CD14-positive monocyte (primary cell): Measurements from ENCODE around the gene SMAD9. TPM values are rescaled to one million over a fixed set of nuclear protein-coding genes. Genes with fewer than 3 reads are reported as not detected.

Source experiments
- DNase-seq, 3 donors: peaks; one replicate each; pipeline ENCODE4 v3.0.0-alpha.2; 2011 to 2022
- H2AFZ ChIP-seq: 2 replicates; pipeline ENCODE4 v1.6.0; 2012; ENCODE audit warnings: mild to moderate bottlenecking, low read depth, low read length, inconsistent platforms; ENCODE audit not compliant: insufficient read depth, poor library complexity, severe bottlenecking
- H3K27ac ChIP-seq, 2 donors: 1 replicate in 1 of 2; 2 replicates in 1 of 2; pipeline ENCODE4 v1.5.1; 2012 to 2013; ENCODE audit warnings: low read length in 2 of 2, control low read depth in 1 of 2, inconsistent platforms in 1 of 2, low read depth in 1 of 2, mild to moderate bottlenecking in 1 of 2
- H3K27me3 ChIP-seq, 2 donors: one replicate each; pipeline versions ENCODE4 v1.6.0 to v1.6.1; 2011 to 2013; ENCODE audit warnings: low read length in 2 of 2; ENCODE audit not compliant: control insufficient read depth in 2 of 2, insufficient read depth in 2 of 2
- H3K36me3 ChIP-seq, 2 donors: replicated peaks in 1 of 2; 1 replicate in 1 of 2; 2 replicates in 1 of 2; pipeline versions ENCODE4 v1.5.1 to v1.6.1; 2012 to 2013; ENCODE audit warnings: low read length in 2 of 2, control low read depth in 1 of 2, inconsistent platforms in 1 of 2, mild to moderate bottlenecking in 1 of 2; ENCODE audit not compliant: insufficient read depth in 2 of 2, control insufficient read depth in 1 of 2
- H3K4me1 ChIP-seq, 2 donors: 1 replicate in 1 of 2; 2 replicates in 1 of 2; pipeline versions ENCODE4 v1.5.1 to v1.6.1; 2012 to 2013; ENCODE audit warnings: low read length in 2 of 2, control low read depth in 1 of 2, inconsistent platforms in 1 of 2, mild to moderate bottlenecking in 1 of 2, moderate library complexity in 1 of 2; ENCODE audit not compliant: insufficient read depth in 2 of 2, control insufficient read depth in 1 of 2
- H3K4me2 ChIP-seq: replicated peaks from 2 replicates; pipeline ENCODE3; 2012; ENCODE audit warnings: low read length, moderate library complexity, mild to moderate bottlenecking; ENCODE audit not compliant: poor library complexity, severe bottlenecking; ENCODE audit errors: extremely low read depth
- H3K4me3 ChIP-seq, 3 experiments: fragments of 200-600 bp in 1 of 3; sonication (generic) in 1 of 3; replicated peaks in 1 of 3; 1 replicate in 2 of 3; 2 replicates in 1 of 3; pipeline ENCODE4 v1.5.1; 2011 to 2013; ENCODE audit warnings: low read length in 3 of 3, mild to moderate bottlenecking in 3 of 3, control low read depth in 2 of 3, low read depth in 2 of 3, inconsistent platforms in 1 of 3, moderate library complexity in 1 of 3
- H3K79me2 ChIP-seq: 2 replicates; pipeline ENCODE4 v1.6.0; 2012; ENCODE audit warnings: mild to moderate bottlenecking, control low read depth, inconsistent platforms, low read length, moderate library complexity; ENCODE audit not compliant: insufficient read depth
- H3K9ac ChIP-seq: 2 replicates; pipeline ENCODE4 v1.6.0; 2017; ENCODE audit warnings: low read length, mild to moderate bottlenecking; ENCODE audit not compliant: insufficient read depth, poor library complexity, severe bottlenecking
- H3K9me3 ChIP-seq, 2 donors: replicated peaks in 1 of 2; 1 replicate in 1 of 2; 2 replicates in 1 of 2; pipeline versions ENCODE4 v1.5.1 to v1.6.1; 2012 to 2013; ENCODE audit warnings: low read length in 2 of 2, control low read depth in 1 of 2; ENCODE audit not compliant: control insufficient read depth in 1 of 2, insufficient read depth in 1 of 2
- H4K20me1 ChIP-seq: 2 replicates; pipeline ENCODE4 v1.6.0; 2012; ENCODE audit warnings: mild to moderate bottlenecking, low read length, control low read depth, moderate library complexity; ENCODE audit not compliant: insufficient read depth
- H3K27ac Mint-ChIP-seq, 7 donors: one replicate each; pipeline ENCODE4 v1.8.0; 2020; ENCODE audit warnings: mild to moderate bottlenecking in 7 of 7, mixed read lengths in 7 of 7, moderate library complexity in 6 of 7, inconsistent platforms in 2 of 7
- H3K27me3 Mint-ChIP-seq, 3 donors: one replicate each; pipeline ENCODE4 v1.8.0; 2021 to 2022; ENCODE audit warnings: low read depth in 3 of 3, mild to moderate bottlenecking in 3 of 3, mixed read lengths in 3 of 3, moderate library complexity in 3 of 3, inconsistent platforms in 1 of 3
- H3K36me3 Mint-ChIP-seq, 2 donors: one replicate each; pipeline ENCODE4 v1.8.0; 2020; ENCODE audit warnings: mixed read lengths in 2 of 2, inconsistent platforms in 1 of 2, mild to moderate bottlenecking in 1 of 2
- H3K4me1 Mint-ChIP-seq: one replicate; pipeline ENCODE4 v1.8.0; 2020; ENCODE audit warnings: mild to moderate bottlenecking, mixed read lengths
- H3K4me3 Mint-ChIP-seq, 2 donors: one replicate each; pipeline ENCODE4 v1.8.0; 2020; ENCODE audit warnings: mild to moderate bottlenecking in 2 of 2, mixed read lengths in 2 of 2, moderate library complexity in 1 of 2
- H3K9me3 Mint-ChIP-seq, 7 donors: one replicate each; pipeline ENCODE4 v1.8.0; 2020 to 2022; ENCODE audit warnings: mixed read lengths in 7 of 7, mild to moderate bottlenecking in 6 of 7, moderate library complexity in 6 of 7, inconsistent platforms in 2 of 7
- WGBS: methylation state at CpG from one replicate; pipeline ENCODE4 v1.1.5; 2013; ENCODE audit warnings: missing lambda C conversion rate; ENCODE audit not compliant: insufficient coverage; 5-methylcytosine and 5-hydroxymethylcytosine counted together
- intact Hi-C, 2 donors: fragments of 100-400 bp; cut with micrococcal nuclease; formaldehyde crosslinking; loops; one replicate each; pipeline versions ENCODE4 v1.15.0 to v1.15.1; 2023
- polyA plus RNA-seq, 3 donors: library from polyadenylated mRNA; depleted of rRNA in 1 of 3; unstranded in 2 of 3; stranded (reverse) in 1 of 3; fragments of 300-500 nt in 2 of 3; fragments of >200 nt in 1 of 3; fragmentation: Illumina TruSeq in 2 of 3; gene quantifications; 1 replicate in 2 of 3; 2 replicates in 1 of 3; pipeline ENCODE4 v1.2.3, GENCODE V29; 2012 to 2021
- TF ChIP-seq, protein P1 (sequence below): fragments of 200-600 bp; IDR thresholded peaks from one replicate; pipeline ENCODE4 v1.8.0; 2022; ENCODE audit warnings: antibody characterized with exemption, mild to moderate bottlenecking

SMAD9 gene
- polyA plus RNA-seq, 3 donors, result not detected

DNA sequence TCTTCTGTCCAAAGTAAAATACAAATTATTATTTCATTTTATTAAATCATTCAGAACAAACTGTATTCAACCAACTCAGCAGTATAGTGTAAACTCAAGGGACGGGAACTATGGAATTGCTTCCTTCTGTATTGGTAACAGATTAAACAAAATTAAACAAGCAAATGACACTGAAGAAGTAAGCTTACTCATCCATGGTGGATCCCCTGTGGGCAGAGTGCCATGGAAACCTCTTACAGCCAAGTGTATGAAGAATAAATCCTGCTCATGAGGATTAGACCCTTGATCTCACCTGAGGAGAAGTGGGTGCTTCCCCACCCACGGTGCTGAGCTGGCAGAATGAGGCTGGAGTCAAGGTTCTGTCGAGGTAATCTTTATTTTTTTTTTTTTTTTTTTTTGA lies 119.0 kb downstream of the SMAD9 start:
- no peak for DNase-seq
- H3K4me2 ChIP-seq, result no peak overlapping the region

DNA sequence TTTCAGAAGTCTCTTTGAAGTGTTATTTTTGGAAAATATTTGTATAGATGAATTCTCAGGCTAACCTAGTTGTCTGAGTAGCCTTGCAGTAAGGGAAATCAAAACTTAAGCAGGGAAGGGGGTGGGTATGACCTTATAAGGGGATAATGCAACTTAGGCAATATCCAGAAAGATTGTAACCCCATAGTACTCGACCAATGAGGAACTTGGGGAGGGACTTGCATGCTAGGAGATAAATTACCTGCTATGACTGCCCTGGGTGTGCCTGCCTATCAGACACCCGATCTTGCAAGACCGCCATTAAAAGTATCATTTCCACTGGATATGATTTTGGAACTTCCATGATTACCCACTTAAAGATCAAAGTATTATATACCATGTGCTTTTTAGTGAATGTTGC lies 124.0 kb downstream of the SMAD9 start:
- H3K79me2 ChIP-seq, result no peaks in the 10 kb centered on the region
- H3K36me3 ChIP-seq, result no peaks in the 10 kb centered on the region
- Mint-ChIP-seq H3K27ac (no peak overlapping the region), H3K4me1 (no peaks in the 10 kb centered on the region), H3K36me3 (no peaks in the 10 kb centered on the region), H3K27me3 (peaks cover 2 to 3% (median 3%) of the 10 kb centered on the region in 3 donors), H3K4me3 (no peak overlapping the region), H3K9me3 (peaks cover 0 to 3% (median 0%) of the 10 kb centered on the region in 7 donors)
- no peak overlapping the region for H3K4me3 ChIP-seq
- whole genome bisulfite sequencing, result no CpG with 5 or more reads among the region's 3 CpGs
- no peak for DNase-seq
- no peaks in the 10 kb centered on the region for H3K4me1 ChIP-seq
- H4K20me1 ChIP-seq, result no peaks in the 10 kb centered on the region
- intact Hi-C loops, result no loop called here
- TF ChIP-seq, protein P1, sequence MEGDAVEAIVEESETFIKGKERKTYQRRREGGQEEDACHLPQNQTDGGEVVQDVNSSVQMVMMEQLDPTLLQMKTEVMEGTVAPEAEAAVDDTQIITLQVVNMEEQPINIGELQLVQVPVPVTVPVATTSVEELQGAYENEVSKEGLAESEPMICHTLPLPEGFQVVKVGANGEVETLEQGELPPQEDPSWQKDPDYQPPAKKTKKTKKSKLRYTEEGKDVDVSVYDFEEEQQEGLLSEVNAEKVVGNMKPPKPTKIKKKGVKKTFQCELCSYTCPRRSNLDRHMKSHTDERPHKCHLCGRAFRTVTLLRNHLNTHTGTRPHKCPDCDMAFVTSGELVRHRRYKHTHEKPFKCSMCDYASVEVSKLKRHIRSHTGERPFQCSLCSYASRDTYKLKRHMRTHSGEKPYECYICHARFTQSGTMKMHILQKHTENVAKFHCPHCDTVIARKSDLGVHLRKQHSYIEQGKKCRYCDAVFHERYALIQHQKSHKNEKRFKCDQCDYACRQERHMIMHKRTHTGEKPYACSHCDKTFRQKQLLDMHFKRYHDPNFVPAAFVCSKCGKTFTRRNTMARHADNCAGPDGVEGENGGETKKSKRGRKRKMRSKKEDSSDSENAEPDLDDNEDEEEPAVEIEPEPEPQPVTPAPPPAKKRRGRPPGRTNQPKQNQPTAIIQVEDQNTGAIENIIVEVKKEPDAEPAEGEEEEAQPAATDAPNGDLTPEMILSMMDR, result no peak
- H3K27ac ChIP-seq, result no peak overlapping the region
- H3K9me3 ChIP-seq, result no peaks in the 10 kb centered on the region
- no peak overlapping the region for H2AFZ ChIP-seq
- H3K9ac ChIP-seq, result no peak overlapping the region
- H3K27me3 ChIP-seq, result no peaks in the 10 kb centered on the region
- H3K4me2 ChIP-seq, result no peak overlapping the region

More for the DNA sequence above, 119.0 kb downstream of the SMAD9 start:
- H3K4me3 ChIP-seq, result no peak overlapping the region
- no peaks in the 10 kb centered on the region for H3K9me3 ChIP-seq
- H3K36me3 Mint-ChIP-seq, result no peaks in the 10 kb centered on the region
- no peaks in the 10 kb centered on the region for H3K27me3 ChIP-seq
- TF ChIP-seq, protein P1, result no peak
- H3K4me3 Mint-ChIP-seq, result no peak overlapping the region
- H3K27ac ChIP-seq, result no peak overlapping the region
- H4K20me1 ChIP-seq, result no peaks in the 10 kb centered on the region
- H3K27ac Mint-ChIP-seq, result no peak overlapping the region
- H3K79me2 ChIP-seq, result no peaks in the 10 kb centered on the region
- H3K4me1 ChIP-seq, result no peaks in the 10 kb centered on the region
- no peak overlapping the region for H2AFZ ChIP-seq
- H3K4me1 Mint-ChIP-seq, result peaks cover 6% of the 10 kb centered on the region
- no peaks in the 10 kb centered on the region for H3K36me3 ChIP-seq
- WGBS, result no CpG with 5 or more reads among the region's 3 CpGs
- intact Hi-C loops, result no loop called here
- H3K9me3 Mint-ChIP-seq, result peaks cover 0 to 3% (median 0%) of the 10 kb centered on the region in 7 donors
- H3K27me3 Mint-ChIP-seq, result peaks cover 2 to 3% (median 3%) of the 10 kb centered on the region in 3 donors
- no peak overlapping the region for H3K9ac ChIP-seq
